ENCODE data around the gene IGF2.

Gene IGF2

DNA sequence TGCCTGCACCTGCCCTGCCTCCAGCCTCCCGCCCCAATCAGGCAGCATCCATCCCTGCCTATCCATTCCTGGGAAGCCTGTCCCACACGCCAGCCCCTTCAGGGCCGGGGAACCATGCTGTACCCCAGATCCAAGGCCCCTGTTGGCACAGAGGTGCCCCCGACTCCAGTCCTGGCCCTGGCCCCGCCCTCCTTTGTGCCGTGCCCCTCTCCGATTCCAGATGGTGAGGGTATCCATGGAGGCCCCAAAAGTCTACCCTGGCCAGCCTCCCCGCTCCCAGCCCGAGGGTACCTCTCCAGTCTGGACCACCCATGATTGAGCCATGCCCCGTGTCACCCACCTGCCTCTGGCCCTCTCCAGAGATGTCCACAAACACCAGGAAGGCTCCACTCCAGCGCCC, 35.2 kb upstream of the IGF2 start:
- no CpG with 5 or more reads among the region's 11 CpGs for WGBS, 2 donors (ENCODE audit: extremely low coverage in 2 of 2, insufficient read length in 2 of 2, insufficient replicate concordance in 1 of 2)
- Histone ChIP-seq H3K9ac (ENCODE audit: low read depth, low read length, poor library complexity) (no peak overlapping the region), H2BK5ac (ENCODE audit: low read length) (no peak overlapping the region), H3K4ac (ENCODE audit: low read length) (no peak overlapping the region), H4K8ac (ENCODE audit: low read depth, low read length) (no peak overlapping the region), H3K4me2 (ENCODE audit: insufficient read depth, low read length, poor library complexity, severe bottlenecking) (no peak overlapping the region), H3K14ac (ENCODE audit: low read length) (no peak overlapping the region), H3K9me3 (replicated peaks in 1 of 2; ENCODE audit: control insufficient read depth in 2 of 2, insufficient read depth in 1 of 2, low read depth in 1 of 2, low read length in 2 of 2) (no peaks in the 10 kb centered on the region), H2BK15ac (ENCODE audit: low read length) (peak overlapping the region; percentile 75), H2AK5ac (ENCODE audit: low read depth, low read length) (peak overlapping the region; percentile 94), H3K4me1 (ENCODE audit: control insufficient read depth in 2 of 2, insufficient read depth in 1 of 2, low read depth in 1 of 2, low read length in 2 of 2) (peaks cover 0 to 15% of the 10 kb centered on the region in 2 donors), H3K27ac (replicated peaks; ENCODE audit: low read length) (no peak overlapping the region), H4K91ac (ENCODE audit: low read depth, low read length, poor library complexity) (no peak overlapping the region), H3K4me3 (ENCODE audit: low read length in 2 of 2) (no peak overlapping the region), H2BK12ac (ENCODE audit: low read length) (peak overlapping the region; percentile 63), H3K27me3 (ENCODE audit: control insufficient read depth in 3 of 3, insufficient read depth in 3 of 3, low read depth in 1 of 3, low read length in 3 of 3) (peaks cover 0 to 10% (median 0%) of the 10 kb centered on the region in 3 experiments), H3K79me1 (ENCODE audit: low read depth, low read length) (peaks cover 5% of the 10 kb centered on the region), H2AFZ (ENCODE audit: low read length) (no peak overlapping the region), H3K18ac (ENCODE audit: low read length) (peak overlapping the region; percentile 72), H3K23ac (ENCODE audit: low read depth, low read length, poor library complexity) (no peak overlapping the region), H2BK120ac (ENCODE audit: low read depth, low read length) (no peak overlapping the region), H3K36me3 (replicated peaks in 1 of 2; ENCODE audit: control insufficient read depth in 2 of 2, insufficient read depth in 2 of 2, low read length in 2 of 2) (peaks cover 0 to 2% of the 10 kb centered on the region in 2 donors)
- DNase-seq (ENCODE audit: low spot score), result no peak

DNA sequence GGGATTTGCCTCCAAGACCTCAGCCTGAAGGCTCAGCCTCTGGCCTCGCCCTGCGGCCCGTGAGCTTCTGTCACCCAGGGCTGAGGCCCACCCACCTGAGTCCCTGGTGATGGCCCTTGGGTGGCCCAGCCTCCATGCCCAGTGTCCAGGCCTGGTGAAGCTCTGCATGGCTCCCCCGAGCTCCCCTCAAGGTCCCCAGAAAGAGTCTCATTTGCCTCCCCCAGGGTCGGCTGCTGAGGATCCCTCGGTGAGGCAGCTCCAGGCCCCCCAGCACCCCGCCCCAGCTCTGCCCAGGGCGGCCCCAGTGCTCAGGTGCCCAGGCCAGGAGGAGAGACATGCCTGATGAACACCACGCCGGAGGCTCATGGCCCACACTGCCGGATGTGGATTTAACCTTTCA, 34.6 kb upstream of the IGF2 start:
- H4K8ac ChIP-seq (ENCODE audit: low read depth, low read length), result peak overlapping the region; percentile 43
- peak overlapping the region; percentile 94 for H2AK5ac ChIP-seq (ENCODE audit: low read depth, low read length)
- H3K9ac ChIP-seq (ENCODE audit: low read depth, low read length, poor library complexity), result no peak overlapping the region
- H3K23ac ChIP-seq (ENCODE audit: low read depth, low read length, poor library complexity), result peak overlapping the region; percentile 45
- H3K4me1 ChIP-seq (ENCODE audit: control insufficient read depth in 2 of 2, insufficient read depth in 1 of 2, low read depth in 1 of 2, low read length in 2 of 2), result peaks cover 0 to 15% of the 10 kb centered on the region in 2 donors
- WGBS, 2 donors (ENCODE audit: extremely low coverage in 2 of 2, insufficient read length in 2 of 2, insufficient replicate concordance in 1 of 2), result no CpG with 5 or more reads among the region's 11 CpGs
- H3K18ac ChIP-seq (ENCODE audit: low read length), result peak overlapping the region; percentile 52
- DNase-seq (ENCODE audit: low spot score), result no peak
- peaks cover 5% of the 10 kb centered on the region for H3K79me1 ChIP-seq (ENCODE audit: low read depth, low read length)
- H2AFZ ChIP-seq (ENCODE audit: low read length), result no peak overlapping the region
- no peak overlapping the region for H3K4me3 ChIP-seq (ENCODE audit: low read length in 2 of 2)
- H4K91ac ChIP-seq (ENCODE audit: low read depth, low read length, poor library complexity), result peak overlapping the region; percentile 14
- H3K14ac ChIP-seq (ENCODE audit: low read length), result no peak overlapping the region
- peak overlapping the region; percentile 75 for H2BK15ac ChIP-seq (ENCODE audit: low read length)
- peaks cover 0 to 4% (median 0%) of the 10 kb centered on the region in 3 experiments for H3K27me3 ChIP-seq (ENCODE audit: control insufficient read depth in 3 of 3, insufficient read depth in 3 of 3, low read depth in 1 of 3, low read length in 3 of 3)
- peaks cover 0 to 2% of the 10 kb centered on the region in 2 donors for H3K36me3 ChIP-seq (replicated peaks in 1 of 2; ENCODE audit: control insufficient read depth in 2 of 2, insufficient read depth in 2 of 2, low read length in 2 of 2)
- no peak overlapping the region for H2BK5ac ChIP-seq (ENCODE audit: low read length)
- H2BK120ac ChIP-seq (ENCODE audit: low read depth, low read length), result no peak overlapping the region
- H3K4me2 ChIP-seq (ENCODE audit: insufficient read depth, low read length, poor library complexity, severe bottlenecking), result no peak overlapping the region
- no peak overlapping the region for H3K4ac ChIP-seq (ENCODE audit: low read length)
- H2BK12ac ChIP-seq (ENCODE audit: low read length), result peak overlapping the region; percentile 60
- H3K9me3 ChIP-seq (replicated peaks in 1 of 2; ENCODE audit: control insufficient read depth in 2 of 2, insufficient read depth in 1 of 2, low read depth in 1 of 2, low read length in 2 of 2), result no peaks in the 10 kb centered on the region
- H3K27ac ChIP-seq (replicated peaks; ENCODE audit: low read length), result no peak overlapping the region

DNA sequence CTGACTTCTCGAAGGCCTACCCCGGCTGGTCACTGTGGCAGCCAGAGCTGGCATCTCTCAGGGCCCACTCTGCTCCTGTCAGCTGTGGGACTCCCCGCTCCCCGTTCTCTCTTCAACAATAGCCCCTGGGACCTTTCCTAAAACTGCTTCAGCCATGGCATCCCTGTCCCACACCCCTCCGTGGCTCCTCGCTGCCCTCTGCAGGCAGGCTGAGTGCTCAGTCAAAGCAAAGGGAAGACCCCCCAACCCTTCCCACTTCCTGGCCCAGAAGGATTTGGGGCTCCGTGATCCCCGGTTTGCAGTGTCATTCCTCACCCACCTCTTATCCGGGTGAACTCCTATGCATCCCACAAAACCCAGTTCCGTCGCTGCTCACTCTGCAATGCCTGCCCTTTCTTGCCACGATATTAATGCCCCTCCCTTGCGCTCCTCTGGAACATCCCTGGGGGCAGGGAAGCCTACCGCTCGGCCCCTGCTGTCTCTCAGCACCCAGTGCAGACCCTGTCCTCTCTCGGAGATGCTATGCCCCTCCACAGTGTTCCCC, 34.0 kb upstream of the IGF2 start:
- Histone ChIP-seq H2BK15ac (ENCODE audit: low read length) (peak overlapping the region; percentile 75), H3K27me3 (ENCODE audit: control insufficient read depth in 3 of 3, insufficient read depth in 3 of 3, low read depth in 1 of 3, low read length in 3 of 3) (no peaks in the 10 kb centered on the region), H3K36me3 (replicated peaks in 1 of 2; ENCODE audit: control insufficient read depth in 2 of 2, insufficient read depth in 2 of 2, low read length in 2 of 2) (peaks cover 0 to 2% of the 10 kb centered on the region in 2 donors), H3K27ac (replicated peaks; ENCODE audit: low read length) (no peak overlapping the region), H3K4me1 (ENCODE audit: control insufficient read depth in 2 of 2, insufficient read depth in 1 of 2, low read depth in 1 of 2, low read length in 2 of 2) (peaks cover 0 to 12% of the 10 kb centered on the region in 2 donors), H3K9ac (ENCODE audit: low read depth, low read length, poor library complexity) (no peak overlapping the region), H3K4me2 (ENCODE audit: insufficient read depth, low read length, poor library complexity, severe bottlenecking) (no peak overlapping the region), H2AK5ac (ENCODE audit: low read depth, low read length) (peak overlapping the region; percentile 94), H2BK120ac (ENCODE audit: low read depth, low read length) (peak overlapping the region; percentile 88), H3K4me3 (ENCODE audit: low read length in 2 of 2) (no peak overlapping the region), H3K9me3 (replicated peaks in 1 of 2; ENCODE audit: control insufficient read depth in 2 of 2, insufficient read depth in 1 of 2, low read depth in 1 of 2, low read length in 2 of 2) (no peaks in the 10 kb centered on the region), H4K8ac (ENCODE audit: low read depth, low read length) (no peak overlapping the region), H2BK12ac (ENCODE audit: low read length) (peak overlapping the region; percentile 60), H2BK5ac (ENCODE audit: low read length) (no peak overlapping the region), H2AFZ (ENCODE audit: low read length) (no peak overlapping the region), H3K18ac (ENCODE audit: low read length) (peak overlapping the region; percentile 92), H3K14ac (ENCODE audit: low read length) (no peak overlapping the region), H4K91ac (ENCODE audit: low read depth, low read length, poor library complexity) (peak overlapping the region; percentile 75), H3K4ac (ENCODE audit: low read length) (peak overlapping the region; percentile 10), H3K79me1 (ENCODE audit: low read depth, low read length) (peaks cover 5% of the 10 kb centered on the region), H3K23ac (ENCODE audit: low read depth, low read length, poor library complexity) (peak overlapping the region; percentile 51)
- no peak for DNase-seq (ENCODE audit: low spot score)
- no CpG with 5 or more reads among the region's 16 CpGs for WGBS, 2 donors (ENCODE audit: extremely low coverage in 2 of 2, insufficient read length in 2 of 2, insufficient replicate concordance in 1 of 2)

DNA sequence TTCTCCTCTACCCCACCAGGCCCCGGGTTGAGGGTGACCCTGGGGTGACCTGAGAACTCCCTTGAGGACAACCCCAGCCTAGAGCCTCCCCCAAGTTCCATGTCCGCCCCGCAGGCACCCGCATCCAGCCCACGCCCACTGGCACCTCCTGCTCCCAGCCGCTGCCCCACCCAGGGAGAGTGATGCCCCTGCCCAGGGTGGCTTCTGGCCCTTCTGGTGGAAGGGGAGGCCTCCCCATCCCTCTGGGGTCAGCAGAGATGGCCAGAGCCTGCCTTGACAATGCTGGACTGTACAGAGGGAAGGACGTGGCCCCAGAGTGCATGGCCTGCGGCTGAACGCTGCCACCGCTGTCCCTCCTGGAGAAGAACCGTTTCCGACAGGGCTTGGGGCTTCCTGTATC, 33.5 kb upstream of the IGF2 start:
- Histone ChIP-seq H2AFZ (ENCODE audit: low read length) (no peak overlapping the region), H3K36me3 (replicated peaks in 1 of 2; ENCODE audit: control insufficient read depth in 2 of 2, insufficient read depth in 2 of 2, low read length in 2 of 2) (peaks cover 0 to 2% of the 10 kb centered on the region in 2 donors), H3K4ac (ENCODE audit: low read length) (peak overlapping the region; percentile 10), H2BK120ac (ENCODE audit: low read depth, low read length) (peak overlapping the region; percentile 88), H2BK5ac (ENCODE audit: low read length) (no peak overlapping the region), H3K27ac (replicated peaks; ENCODE audit: low read length) (no peak overlapping the region), H2AK5ac (ENCODE audit: low read depth, low read length) (peak overlapping the region; percentile 82), H2BK12ac (ENCODE audit: low read length) (peak overlapping the region; percentile 75), H2BK15ac (ENCODE audit: low read length) (peak overlapping the region; percentile 74), H3K9ac (ENCODE audit: low read depth, low read length, poor library complexity) (no peak overlapping the region), H4K91ac (ENCODE audit: low read depth, low read length, poor library complexity) (peak overlapping the region; percentile 75), H3K79me1 (ENCODE audit: low read depth, low read length) (peaks cover 5% of the 10 kb centered on the region), H3K9me3 (replicated peaks in 1 of 2; ENCODE audit: control insufficient read depth in 2 of 2, insufficient read depth in 1 of 2, low read depth in 1 of 2, low read length in 2 of 2) (no peaks in the 10 kb centered on the region), H3K14ac (ENCODE audit: low read length) (peak overlapping the region; percentile 78), H3K4me1 (ENCODE audit: control insufficient read depth in 2 of 2, insufficient read depth in 1 of 2, low read depth in 1 of 2, low read length in 2 of 2) (peaks cover 0 to 12% of the 10 kb centered on the region in 2 donors), H3K4me3 (ENCODE audit: low read length in 2 of 2) (no peak overlapping the region), H3K18ac (ENCODE audit: low read length) (peak overlapping the region; percentile 92), H3K23ac (ENCODE audit: low read depth, low read length, poor library complexity) (peak overlapping the region; percentile 51), H4K8ac (ENCODE audit: low read depth, low read length) (no peak overlapping the region), H3K4me2 (ENCODE audit: insufficient read depth, low read length, poor library complexity, severe bottlenecking) (no peak overlapping the region), H3K27me3 (ENCODE audit: control insufficient read depth in 3 of 3, insufficient read depth in 3 of 3, low read depth in 1 of 3, low read length in 3 of 3) (no peaks in the 10 kb centered on the region)
- WGBS, 2 donors (ENCODE audit: extremely low coverage in 2 of 2, insufficient read length in 2 of 2, insufficient replicate concordance in 1 of 2), result no CpG with 5 or more reads among the region's 12 CpGs
- DNase-seq (ENCODE audit: low spot score), result no peak

Data from neuronal stem cell (in vitro differentiated cells).